HL-60 (cell line): ENCODE results near the gene RBMS3.

Source experiments
- DNase-seq, 2 experiments: peaks; one replicate each; pipeline ENCODE4 v3.0.0-alpha.2; 2010 to 2020; ENCODE audit warnings: low read depth in 1 of 2, low spot score in 1 of 2
- H3K27ac ChIP-seq: fragments of 250-450 bp; sonication (Bioruptor Pico); replicated peaks from 2 replicates; pipeline ENCODE4 v1.5.1; 2020; ENCODE audit warnings: mild to moderate bottlenecking, moderate library complexity
- H3K27me3 ChIP-seq: fragments of 250-450 bp; sonication (Bioruptor Pico); 2 replicates; pipeline ENCODE4 v1.5.1; 2021; ENCODE audit warnings: mild to moderate bottlenecking, moderate library complexity; ENCODE audit not compliant: insufficient read depth, poor library complexity, severe bottlenecking
- H3K4me3 ChIP-seq: replicated peaks from 2 replicates; pipeline ENCODE4 v1.5.1; 2011; ENCODE audit warnings: mild to moderate bottlenecking, control low read depth, low read length; ENCODE audit not compliant: insufficient read depth
- CTCF ChIP-seq: IDR thresholded peaks from one replicate; pipeline ENCODE4 v1.5.1; 2011; ENCODE audit warnings: low read length, control low read depth, inconsistent platforms; ENCODE audit not compliant: insufficient read depth
- GABPA ChIP-seq: IDR thresholded peaks from 2 replicates; pipeline ENCODE4 v1.6.1; 2012; ENCODE audit warnings: low read depth
- POLR2AphosphoS5 ChIP-seq: IDR thresholded peaks from 2 replicates; pipeline ENCODE4 v1.6.1; 2012; ENCODE audit warnings: low read depth
- REST ChIP-seq: IDR thresholded peaks from 2 replicates; pipeline ENCODE4 v1.6.1; 2012; ENCODE audit warnings: low read depth; ENCODE audit not compliant: insufficient replicate concordance
- SPI1 ChIP-seq: IDR thresholded peaks from 2 replicates; pipeline ENCODE4 v1.6.1; 2012; ENCODE audit warnings: low read depth, mild to moderate bottlenecking, borderline replicate concordance

Gene RBMS3

DNA sequence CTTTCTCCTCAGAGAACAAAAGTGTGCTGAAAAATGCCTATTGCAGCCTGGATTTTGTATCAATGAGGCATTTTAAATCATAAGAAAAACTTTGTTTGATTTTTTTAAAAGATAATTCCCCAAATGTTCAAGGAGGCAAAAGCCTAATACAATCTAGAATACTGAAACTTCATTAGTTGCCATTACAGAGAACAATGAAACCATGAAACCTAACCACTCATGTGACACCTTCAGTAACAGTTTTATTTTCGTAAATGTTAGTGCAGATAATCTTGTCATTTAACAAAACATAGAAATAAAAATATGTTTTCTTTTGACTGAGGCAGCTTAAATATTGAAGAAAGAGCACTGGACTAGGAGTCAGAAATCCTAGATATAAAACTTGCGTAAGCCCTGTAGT is 655.9 kb downstream of the RBMS3 start:
- TF ChIP-seq SPI1 (no peak), GABPA (no peak), CTCF (no peak), POLR2AphosphoS5 (no peak), REST (no peak)
- H3K4me3 ChIP-seq: no peak overlapping the region
- H3K27ac ChIP-seq: no peak overlapping the region
- H3K27me3 ChIP-seq: no peaks in the 10 kb centered on the region
- DNase-seq: no peak

GRCh38 chr3:29937185-29937584 is 656.3 kb downstream of the RBMS3 start:
- no peak overlapping the region for H3K4me3 ChIP-seq
- H3K27me3 ChIP-seq: no peaks in the 10 kb centered on the region
- TF ChIP-seq SPI1 (no peak), GABPA (no peak), REST (no peak), CTCF (no peak), POLR2AphosphoS5 (no peak)
- no peak overlapping the region for H3K27ac ChIP-seq
- no peak for DNase-seq

GRCh38 chr3:29940759-29941323 is 660.0 kb downstream of the RBMS3 start:
- no peak for DNase-seq
- Histone ChIP-seq H3K4me3 (no peak overlapping the region), H3K27me3 (no peaks in the 10 kb centered on the region), H3K27ac (no peak overlapping the region)
- TF ChIP-seq REST (no peak), SPI1 (no peak), POLR2AphosphoS5 (no peak), GABPA (no peak), CTCF (no peak)
